GM12878 (cell line): Measurements from ENCODE around the gene TMC6. TPM values are rescaled to one million over a fixed set of nuclear protein-coding genes. Genes with fewer than 3 reads are reported as not detected.

Experiments used
- BACH1 ChIP-seq: fragments of 450-650 bp; IDR thresholded peaks from 2 replicates; pipeline ENCODE4 v1.6.1; 2017; ENCODE audit warnings: mild to moderate bottlenecking, borderline replicate concordance
- ETV6 ChIP-seq, 2 experiments: fragments of 450-650 bp in 1 of 2; IDR thresholded peaks in 1 of 2; conservative IDR thresholded peaks in 1 of 2; 2 replicates each; pipeline ENCODE4 v1.6.1; 2014; ENCODE audit warnings: antibody characterized with exemption in 1 of 2, borderline replicate concordance in 1 of 2, low read depth in 1 of 2, mild to moderate bottlenecking in 1 of 2, moderate library complexity in 1 of 2
- FOXM1 ChIP-seq: IDR thresholded peaks from 2 replicates; pipeline ENCODE4 v1.6.1; 2012; ENCODE audit warnings: low read depth, mild to moderate bottlenecking, inconsistent platforms, low read length, moderate library complexity
- GABPA ChIP-seq: IDR thresholded peaks from 2 replicates; pipeline ENCODE4 v1.6.1; 2014; ENCODE audit warnings: antibody characterized with exemption, low read depth, mild to moderate bottlenecking, inconsistent platforms
- HCFC1 ChIP-seq: fragments of 150-350 bp; IDR thresholded peaks from 2 replicates; pipeline ENCODE4 v1.6.1; 2014; ENCODE audit warnings: low read length
- KAT2A ChIP-seq: conservative IDR thresholded peaks from 2 replicates; pipeline ENCODE4 v1.6.1; 2011; ENCODE audit warnings: low read depth, low read length; ENCODE audit not compliant: control insufficient read depth
- LARP7 ChIP-seq: fragments of 450-650 bp; IDR thresholded peaks from 2 replicates; pipeline ENCODE4 v1.6.1; 2017; ENCODE audit warnings: mild to moderate bottlenecking
- MAX ChIP-seq: IDR thresholded peaks from 2 replicates; pipeline ENCODE4 v1.6.1; 2012; ENCODE audit warnings: low read depth, low read length, improper control_type of control experiment
- MLLT1 ChIP-seq: fragments of 450-650 bp; IDR thresholded peaks from 2 replicates; pipeline ENCODE4 v1.6.1; 2016; ENCODE audit warnings: mild to moderate bottlenecking
- MTA2 ChIP-seq: fragments of 450-650 bp; IDR thresholded peaks from 2 replicates; pipeline ENCODE4 v1.6.1; 2016; ENCODE audit warnings: low read depth, mild to moderate bottlenecking, moderate library complexity
- MYC ChIP-seq: IDR thresholded peaks from 2 replicates; pipeline ENCODE4 v1.6.1; 2011; ENCODE audit warnings: mild to moderate bottlenecking, low read length, moderate library complexity, inconsistent platforms; ENCODE audit not compliant: insufficient read depth, insufficient replicate concordance, insufficient read length, severe bottlenecking
- NBN ChIP-seq: fragments of 450-650 bp; IDR thresholded peaks from 2 replicates; pipeline ENCODE4 v1.6.1; 2016
- NR2F1 ChIP-seq: fragments of 450-650 bp; conservative IDR thresholded peaks from 2 replicates; pipeline ENCODE4 v1.6.1; 2017; ENCODE audit warnings: mild to moderate bottlenecking
- PAX5 ChIP-seq: IDR thresholded peaks from 2 replicates; pipeline ENCODE4 v1.6.1; 2011; ENCODE audit warnings: low read depth, low read length, borderline replicate concordance
- PAX8 ChIP-seq: fragments of 450-650 bp; IDR thresholded peaks from 2 replicates; pipeline ENCODE4 v1.6.1; 2017; ENCODE audit warnings: mild to moderate bottlenecking, moderate library complexity
- POLR2A ChIP-seq: IDR thresholded peaks from 2 replicates; pipeline ENCODE4 v1.6.1; 2011; ENCODE audit warnings: low read depth, mild to moderate bottlenecking, low read length
- RELA ChIP-seq: fragments of 450-650 bp; IDR thresholded peaks from 2 replicates; pipeline ENCODE4 v1.8.0; 2014; ENCODE audit warnings: borderline replicate concordance; ENCODE audit not compliant: partially characterized antibody
- RFX5 ChIP-seq: IDR thresholded peaks from 2 replicates; pipeline ENCODE4 v1.6.1; 2011; ENCODE audit warnings: low read depth, low read length, improper control_type of control experiment
- SPI1 ChIP-seq: IDR thresholded peaks from 2 replicates; pipeline ENCODE4 v1.6.1; 2011; ENCODE audit warnings: low read depth, mild to moderate bottlenecking, low read length, moderate library complexity, borderline replicate concordance; ENCODE audit not compliant: insufficient read depth
- SUPT20H ChIP-seq: IDR thresholded peaks from 2 replicates; pipeline ENCODE4 v1.6.1; 2011; ENCODE audit warnings: low read depth, mild to moderate bottlenecking, low read length, moderate library complexity, borderline replicate concordance; ENCODE audit not compliant: control insufficient read depth
- ZBED1 ChIP-seq: IDR thresholded peaks from 2 replicates; pipeline ENCODE4 v1.6.1; 2016; ENCODE audit warnings: borderline replicate concordance
- ZNF24 ChIP-seq: fragments of 450-650 bp; IDR thresholded peaks from 2 replicates; pipeline ENCODE4 v1.6.1; 2017; ENCODE audit warnings: antibody characterized with exemption, mild to moderate bottlenecking
- ZSCAN29 ChIP-seq: fragments of 450-650 bp; IDR thresholded peaks from 2 replicates; pipeline ENCODE4 v1.6.1; 2017; ENCODE audit warnings: mild to moderate bottlenecking, moderate library complexity
- polyA plus RNA-seq, 11 experiments: library from polyadenylated mRNA; depleted of rRNA in 4 of 11; unstranded in 6 of 11; stranded (reverse) in 5 of 11; fragments of >200 nt; fragmentation: Nextera tagmentation in 4 of 11; fragmentation: Illumina TruSeq in 1 of 11; extraction: Ambion mirVana in 4 of 11; extraction: Trizol in 1 of 11; gene quantifications; 1 replicate in 1 of 11; 2 replicates in 10 of 11; pipeline versions ENCODE4 v1.2.1 to v1.2.3, GENCODE V29; 2011 to 2016; ENCODE audit warnings: inconsistent platforms in 2 of 11, missing spikeins in 2 of 11, low read depth in 1 of 11
- total RNA-seq, 4 experiments: library from RNA; depleted of rRNA in 3 of 4; stranded (reverse); fragments of >200 nt in 3 of 4; fragmentation: Illumina TruSeq in 1 of 4; extraction: Trizol in 1 of 4; gene quantifications; 2 replicates each; pipeline versions ENCODE4 v1.2.1 to v1.2.3, GENCODE V29; 2013 to 2021
- TF ChIP-seq, protein P1 (sequence below): fragments of 450-650 bp; conservative IDR thresholded peaks from 2 replicates; pipeline ENCODE4 v1.6.1; 2017; ENCODE audit warnings: mild to moderate bottlenecking, moderate library complexity
- TF ChIP-seq, protein P2 (sequence below): IDR thresholded peaks from 2 replicates; pipeline ENCODE4 v1.6.1; 2011; ENCODE audit warnings: borderline replicate concordance, low read depth, mild to moderate bottlenecking, moderate library complexity, mixed read lengths, low read length; ENCODE audit not compliant: insufficient read depth; ENCODE audit errors: extremely low read length
- TF ChIP-seq, protein P3 (sequence below): fragments of 450-650 bp; IDR thresholded peaks from 2 replicates; pipeline ENCODE4 v1.6.1; 2014; ENCODE audit warnings: mild to moderate bottlenecking

The TMC6 gene
- total and polyA plus RNA-seq, 10 of the 15 experiments (the other 5 are each of a cell fraction or from before 2014, with no cell fraction given), result 1.9 to 232 (median 60.6) TPM

DNA sequence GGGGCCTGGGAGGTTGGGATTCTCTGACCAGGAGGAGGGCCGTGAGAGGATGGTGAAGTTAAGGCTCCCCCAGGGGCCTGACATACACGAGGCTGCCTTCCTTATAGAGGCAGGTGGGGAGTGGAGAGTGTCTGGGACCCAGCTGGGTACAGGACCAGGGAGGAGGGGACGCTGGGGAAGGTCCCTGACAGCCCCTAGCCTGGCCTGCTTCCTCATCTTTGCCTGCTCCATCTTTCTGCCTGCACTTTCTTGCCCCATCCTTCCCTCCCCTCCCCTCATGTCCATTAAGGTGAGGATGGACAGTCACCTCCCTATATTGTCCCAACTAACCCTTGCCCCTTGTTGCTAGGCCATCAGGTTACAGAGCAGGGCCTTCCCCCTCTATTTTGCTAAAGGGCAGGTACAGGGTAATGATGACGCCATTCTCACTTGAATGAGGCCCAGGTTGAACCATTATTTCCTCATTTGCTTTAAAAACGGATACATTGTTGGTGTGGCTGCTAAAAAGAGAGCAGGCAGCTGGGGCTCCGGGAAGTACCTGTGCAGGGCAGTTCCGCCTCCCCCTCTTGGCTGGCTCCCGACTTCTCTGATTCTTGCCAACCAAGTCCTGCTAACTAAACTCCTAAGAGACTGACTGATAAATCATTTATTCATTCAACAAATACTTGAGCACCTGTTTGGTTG, 18.9 kb upstream of the TMC6 start (continued):
- TF ChIP-seq MYC, result no peak
- TF ChIP-seq POLR2A, result peak; percentile 49; the same call in 1 of the 2 replicates
- peak; percentile 95 for TF ChIP-seq NBN
- TF ChIP-seq LARP7, result no peak
- peak; percentile 86 for TF ChIP-seq RELA
- no peak for TF ChIP-seq KAT2A
- TF ChIP-seq FOXM1, result peak; percentile 72; the same call in 1 of the 2 replicates
- TF ChIP-seq SPI1, result peak; percentile 52
- no peak for TF ChIP-seq PAX8
- TF ChIP-seq HCFC1, result no peak
- TF ChIP-seq ZBED1, result no peak
- no peak for TF ChIP-seq MAX
- TF ChIP-seq ZNF24, result peak; percentile 85
- peak; percentile 94 for TF ChIP-seq NR2F1
- TF ChIP-seq, protein P1, sequence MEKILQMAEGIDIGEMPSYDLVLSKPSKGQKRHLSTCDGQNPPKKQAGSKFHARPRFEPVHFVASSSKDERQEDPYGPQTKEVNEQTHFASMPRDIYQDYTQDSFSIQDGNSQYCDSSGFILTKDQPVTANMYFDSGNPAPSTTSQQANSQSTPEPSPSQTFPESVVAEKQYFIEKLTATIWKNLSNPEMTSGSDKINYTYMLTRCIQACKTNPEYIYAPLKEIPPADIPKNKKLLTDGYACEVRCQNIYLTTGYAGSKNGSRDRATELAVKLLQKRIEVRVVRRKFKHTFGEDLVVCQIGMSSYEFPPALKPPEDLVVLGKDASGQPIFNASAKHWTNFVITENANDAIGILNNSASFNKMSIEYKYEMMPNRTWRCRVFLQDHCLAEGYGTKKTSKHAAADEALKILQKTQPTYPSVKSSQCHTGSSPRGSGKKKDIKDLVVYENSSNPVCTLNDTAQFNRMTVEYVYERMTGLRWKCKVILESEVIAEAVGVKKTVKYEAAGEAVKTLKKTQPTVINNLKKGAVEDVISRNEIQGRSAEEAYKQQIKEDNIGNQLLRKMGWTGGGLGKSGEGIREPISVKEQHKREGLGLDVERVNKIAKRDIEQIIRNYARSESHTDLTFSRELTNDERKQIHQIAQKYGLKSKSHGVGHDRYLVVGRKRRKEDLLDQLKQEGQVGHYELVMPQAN, result no peak
- TF ChIP-seq SUPT20H, result no peak
- TF ChIP-seq ZSCAN29, result peak; percentile 74; the same call in 1 of the 2 replicates
- TF ChIP-seq, protein P2, sequence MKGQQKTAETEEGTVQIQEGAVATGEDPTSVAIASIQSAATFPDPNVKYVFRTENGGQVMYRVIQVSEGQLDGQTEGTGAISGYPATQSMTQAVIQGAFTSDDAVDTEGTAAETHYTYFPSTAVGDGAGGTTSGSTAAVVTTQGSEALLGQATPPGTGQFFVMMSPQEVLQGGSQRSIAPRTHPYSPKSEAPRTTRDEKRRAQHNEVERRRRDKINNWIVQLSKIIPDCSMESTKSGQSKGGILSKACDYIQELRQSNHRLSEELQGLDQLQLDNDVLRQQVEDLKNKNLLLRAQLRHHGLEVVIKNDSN, result no peak
- TF ChIP-seq PAX5, result peak; percentile 81; the same call in 1 of the 2 replicates
- TF ChIP-seq, protein P3, sequence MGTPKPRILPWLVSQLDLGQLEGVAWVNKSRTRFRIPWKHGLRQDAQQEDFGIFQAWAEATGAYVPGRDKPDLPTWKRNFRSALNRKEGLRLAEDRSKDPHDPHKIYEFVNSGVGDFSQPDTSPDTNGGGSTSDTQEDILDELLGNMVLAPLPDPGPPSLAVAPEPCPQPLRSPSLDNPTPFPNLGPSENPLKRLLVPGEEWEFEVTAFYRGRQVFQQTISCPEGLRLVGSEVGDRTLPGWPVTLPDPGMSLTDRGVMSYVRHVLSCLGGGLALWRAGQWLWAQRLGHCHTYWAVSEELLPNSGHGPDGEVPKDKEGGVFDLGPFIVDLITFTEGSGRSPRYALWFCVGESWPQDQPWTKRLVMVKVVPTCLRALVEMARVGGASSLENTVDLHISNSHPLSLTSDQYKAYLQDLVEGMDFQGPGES, result no peak
- TF ChIP-seq ETV6 (conservative IDR thresholded peaks at IDR 0.05 in 1 of 2, IDR thresholded peaks at IDR 0.05 in 1 of 2; ENCODE audit: borderline replicate concordance in 1 of 2, low read depth in 1 of 2), result peak in 1 of 2 experiments; percentile 86; a peak in 2 of 4 replicates
- peak; percentile 93 for TF ChIP-seq MTA2
- peak; percentile 73; the same call in 1 of the 2 replicates for TF ChIP-seq RFX5
- TF ChIP-seq GABPA, result no peak
- TF ChIP-seq BACH1, result peak; percentile 43; the same call in 1 of the 2 replicates
- TF ChIP-seq MLLT1, result peak; percentile 49; the same call in 1 of the 2 replicates
